Esophagus squamous epithelium (tissue), 4 donors: Measurements from ENCODE around the gene KCNAB3.

ENCODE experiments used
- POLR2A ChIP-seq, 4 donors: fragments of 450-650 bp; IDR thresholded peaks; one replicate each; pipeline ENCODE4 v1.6.1; 2017; ENCODE audit warnings: antibody characterized with exemption in 4 of 4, mild to moderate bottlenecking in 4 of 4, moderate library complexity in 3 of 4
- TF ChIP-seq, protein P1 (sequence below), 6 experiments: fragments of 450-650 bp in 4 of 6; fragments of 200-600 bp in 2 of 6; sonication (generic) in 2 of 6; IDR thresholded peaks; one replicate each; pipeline ENCODE4 v1.5.1; 2016 to 2019; ENCODE audit warnings: antibody characterized with exemption in 6 of 6, mild to moderate bottlenecking in 4 of 6, moderate library complexity in 4 of 6

DNA sequence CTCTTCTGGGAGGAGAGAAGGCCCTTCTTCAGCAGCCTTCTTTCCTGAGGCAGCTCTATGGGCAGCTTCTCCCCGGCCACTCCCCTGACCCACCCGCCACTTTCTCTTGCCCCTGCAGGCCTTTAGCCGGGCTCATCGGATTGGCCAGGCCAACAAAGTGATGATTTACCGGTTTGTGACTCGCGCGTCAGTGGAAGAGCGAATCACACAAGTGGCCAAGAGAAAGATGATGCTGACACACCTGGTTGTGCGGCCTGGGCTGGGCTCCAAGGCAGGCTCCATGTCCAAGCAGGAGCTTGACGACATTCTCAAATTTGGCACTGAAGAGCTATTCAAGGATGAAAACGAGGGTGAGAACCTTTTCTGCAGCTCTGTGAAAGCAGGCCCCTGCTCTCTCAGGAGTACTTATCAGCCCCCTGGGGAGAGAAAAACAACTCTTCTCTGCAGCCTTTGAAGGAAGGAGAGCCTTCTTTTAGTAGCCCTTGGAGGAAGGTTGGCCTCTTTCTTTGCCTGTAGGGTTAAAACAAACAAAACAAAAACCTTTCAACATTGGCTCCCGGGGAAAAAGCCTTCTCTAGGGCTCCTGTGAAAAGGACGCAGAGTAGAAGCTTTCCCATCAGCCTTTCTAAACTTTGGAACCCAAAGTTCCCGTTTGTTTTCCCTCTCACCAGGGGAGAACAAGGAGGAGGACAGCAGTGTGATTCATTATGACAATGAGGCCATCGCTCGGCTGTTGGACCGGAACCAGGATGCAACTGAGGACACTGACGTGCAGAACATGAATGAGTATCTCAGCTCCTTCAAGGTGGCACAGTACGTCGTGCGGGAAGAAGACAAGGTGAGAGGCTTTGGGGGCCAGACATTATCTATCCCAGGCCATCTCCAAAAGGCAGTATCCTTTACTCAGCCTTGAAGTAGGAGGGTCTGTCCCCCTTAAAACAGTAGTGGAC is 26.2 kb downstream of the KCNAB3 start:
- TF ChIP-seq, protein P1, sequence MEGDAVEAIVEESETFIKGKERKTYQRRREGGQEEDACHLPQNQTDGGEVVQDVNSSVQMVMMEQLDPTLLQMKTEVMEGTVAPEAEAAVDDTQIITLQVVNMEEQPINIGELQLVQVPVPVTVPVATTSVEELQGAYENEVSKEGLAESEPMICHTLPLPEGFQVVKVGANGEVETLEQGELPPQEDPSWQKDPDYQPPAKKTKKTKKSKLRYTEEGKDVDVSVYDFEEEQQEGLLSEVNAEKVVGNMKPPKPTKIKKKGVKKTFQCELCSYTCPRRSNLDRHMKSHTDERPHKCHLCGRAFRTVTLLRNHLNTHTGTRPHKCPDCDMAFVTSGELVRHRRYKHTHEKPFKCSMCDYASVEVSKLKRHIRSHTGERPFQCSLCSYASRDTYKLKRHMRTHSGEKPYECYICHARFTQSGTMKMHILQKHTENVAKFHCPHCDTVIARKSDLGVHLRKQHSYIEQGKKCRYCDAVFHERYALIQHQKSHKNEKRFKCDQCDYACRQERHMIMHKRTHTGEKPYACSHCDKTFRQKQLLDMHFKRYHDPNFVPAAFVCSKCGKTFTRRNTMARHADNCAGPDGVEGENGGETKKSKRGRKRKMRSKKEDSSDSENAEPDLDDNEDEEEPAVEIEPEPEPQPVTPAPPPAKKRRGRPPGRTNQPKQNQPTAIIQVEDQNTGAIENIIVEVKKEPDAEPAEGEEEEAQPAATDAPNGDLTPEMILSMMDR (IDR thresholded peaks at IDR 0.05): no peak
- no peak for TF ChIP-seq POLR2A (IDR thresholded peaks at IDR 0.05)
